ENCODE results near the gene IQSEC3. TPM values are rescaled to one million over a fixed set of nuclear protein-coding genes. Genes with fewer than 3 reads are reported as not detected.
A peak's percentile ranks its signal among the peaks of the same experiment; 100 is the strongest.

Gene IQSEC3
- total RNA-seq, 2 donors from 2014 or later, result 0.78 to 1.6 TPM

DNA sequence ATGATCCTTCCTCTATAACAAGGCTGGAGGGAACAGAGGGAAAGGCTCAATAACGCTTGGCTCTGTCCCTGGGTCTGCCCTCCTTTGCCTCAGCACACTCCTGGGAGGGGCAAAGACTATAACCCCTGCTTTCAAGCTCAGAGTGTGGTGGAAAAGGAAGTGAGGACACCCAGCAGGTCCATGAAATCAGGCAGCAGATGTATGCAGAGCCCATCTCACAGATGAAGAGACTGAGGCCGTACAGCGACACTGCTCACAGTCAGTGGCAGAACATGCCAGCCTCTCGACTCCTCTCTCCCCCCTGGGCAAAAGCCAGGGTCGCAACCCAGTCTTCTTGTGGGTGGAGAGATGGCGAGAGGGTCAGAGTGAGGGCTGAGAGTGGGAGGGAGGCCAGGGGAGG, 107.6 kb downstream of the IQSEC3 start:
- intact Hi-C loops (cut with DNase I), result no loop called here
- Histone ChIP-seq H3K27me3 (no peaks in the 10 kb centered on the region), H3K36me3 (replicated peaks in 1 of 2; ENCODE audit: insufficient read depth in 1 of 2, low read depth in 2 of 2) (no peaks in the 10 kb centered on the region), H3K27ac (no peak overlapping the region), H3K4me3 (no peak overlapping the region), H3K4me1 (no peaks in the 10 kb centered on the region), H3K9me3 (no peaks in the 10 kb centered on the region)
- TF ChIP-seq CTCF (IDR thresholded peaks at IDR 0.05) (no peak), POLR2A (IDR thresholded peaks at IDR 0.05) (no peak)
- DNase-seq (no peak), ATAC-seq (no peak)
- 70 to 75% methylated on average over 6 of the region's 6 CpGs for WGBS, 2 donors

DNA sequence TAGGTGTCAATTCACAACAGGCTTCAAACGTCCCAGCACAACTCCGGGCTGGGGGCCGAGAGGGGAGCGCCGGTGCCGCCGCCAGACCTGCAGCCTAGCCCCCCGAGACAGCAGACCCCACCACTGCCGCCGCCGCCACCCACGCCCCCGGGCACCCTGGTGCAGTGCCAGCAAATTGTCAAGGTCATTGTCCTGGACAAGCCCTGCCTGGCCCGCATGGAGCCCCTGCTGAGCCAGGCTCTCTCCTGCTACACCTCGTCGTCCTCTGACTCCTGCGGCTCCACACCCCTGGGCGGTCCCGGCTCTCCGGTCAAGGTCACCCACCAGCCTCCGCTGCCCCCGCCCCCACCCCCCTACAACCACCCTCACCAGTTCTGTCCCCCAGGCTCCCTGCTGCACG, 108.0 kb downstream of the IQSEC3 start:
- no peak for TF ChIP-seq POLR2A (IDR thresholded peaks at IDR 0.05)
- TF ChIP-seq CTCF (IDR thresholded peaks at IDR 0.05), result no peak
- H3K9me3 ChIP-seq, result no peaks in the 10 kb centered on the region
- WGBS, 2 donors, result 31 to 49% methylated on average over 3 to 23 of the region's 23 CpGs
- no peaks in the 10 kb centered on the region for H3K36me3 ChIP-seq (replicated peaks in 1 of 2; ENCODE audit: insufficient read depth in 1 of 2, low read depth in 2 of 2)
- intact Hi-C loops (cut with DNase I), result no loop called here
- no peak for DNase-seq
- ATAC-seq, result no peak
- H3K4me1 ChIP-seq, result no peaks in the 10 kb centered on the region
- no peaks in the 10 kb centered on the region for H3K27me3 ChIP-seq
- H3K27ac ChIP-seq, result no peak overlapping the region
- no peak overlapping the region for H3K4me3 ChIP-seq

DNA sequence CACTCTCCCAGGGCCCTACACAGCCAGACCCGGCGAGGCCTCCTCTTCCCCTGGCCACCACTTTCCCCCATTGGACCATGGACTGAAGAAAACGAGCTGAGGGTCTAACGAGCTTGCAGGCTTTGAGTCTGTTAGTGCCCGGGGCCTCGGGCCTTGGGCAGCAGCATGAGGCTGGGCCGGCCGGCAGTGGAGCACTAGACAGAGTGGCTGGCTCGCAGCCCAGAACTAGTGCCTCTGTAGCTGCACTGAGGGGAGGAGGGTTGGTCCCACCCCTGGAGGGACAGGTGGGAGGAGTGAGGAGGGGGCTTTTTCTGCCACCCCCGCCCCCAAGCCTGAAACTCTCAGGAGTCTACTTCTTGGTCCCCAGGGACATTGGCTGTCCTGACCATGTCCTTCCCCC, 108.7 kb downstream of the IQSEC3 start:
- DNase-seq (peak in 1 of 4 donors; percentile 36), ATAC-seq (no peak)
- H3K9me3 ChIP-seq, result no peaks in the 10 kb centered on the region
- WGBS, 2 donors, result 15 to 47% methylated on average over 10 of the region's 10 CpGs
- H3K27ac ChIP-seq, result no peak overlapping the region
- H3K27me3 ChIP-seq, result no peaks in the 10 kb centered on the region
- intact Hi-C loops (cut with DNase I), result no loop called here
- no peaks in the 10 kb centered on the region for H3K36me3 ChIP-seq (replicated peaks in 1 of 2; ENCODE audit: insufficient read depth in 1 of 2, low read depth in 2 of 2)
- no peak overlapping the region for H3K4me3 ChIP-seq
- TF ChIP-seq CTCF (IDR thresholded peaks at IDR 0.05) (no peak), POLR2A (IDR thresholded peaks at IDR 0.05) (no peak)
- H3K4me1 ChIP-seq, result no peaks in the 10 kb centered on the region

DNA sequence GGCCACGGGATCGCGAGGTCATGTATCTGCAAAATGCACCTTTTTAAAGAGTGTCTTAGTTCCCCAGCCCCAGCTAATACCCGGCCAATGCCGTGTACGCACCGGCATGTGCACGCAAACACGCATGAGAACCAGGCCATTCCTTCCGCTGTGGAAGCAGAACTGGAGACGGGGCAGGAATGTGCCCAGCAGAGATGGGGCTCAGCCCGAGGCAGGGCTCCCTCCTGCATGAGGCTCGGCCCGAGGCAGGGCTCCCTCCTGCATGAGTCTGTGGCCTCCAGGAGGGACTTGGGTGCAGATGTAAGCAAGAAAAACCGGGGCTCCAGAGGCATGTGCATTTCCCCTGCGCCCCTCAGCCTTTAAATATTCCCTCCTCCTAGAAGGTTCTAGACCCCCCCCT, 109.2 kb downstream of the IQSEC3 start:
- intact Hi-C loops (cut with DNase I), result no loop called here
- no peaks in the 10 kb centered on the region for H3K36me3 ChIP-seq (replicated peaks in 1 of 2; ENCODE audit: insufficient read depth in 1 of 2, low read depth in 2 of 2)
- no peaks in the 10 kb centered on the region for H3K9me3 ChIP-seq
- TF ChIP-seq CTCF (IDR thresholded peaks at IDR 0.05), result no peak
- no peak for TF ChIP-seq POLR2A (IDR thresholded peaks at IDR 0.05)
- no peak for DNase-seq
- H3K4me3 ChIP-seq, result no peak overlapping the region
- no peaks in the 10 kb centered on the region for H3K27me3 ChIP-seq
- H3K27ac ChIP-seq, result no peak overlapping the region
- ATAC-seq, result no peak
- no peaks in the 10 kb centered on the region for H3K4me1 ChIP-seq
- 80 to 81% methylated on average over 15 to 16 of the region's 16 CpGs for WGBS, 2 donors

- intact Hi-C loops (cut with DNase I), result no loop called here
Measured at GRCh38 chr12:176321-177181, 110.0 kb downstream of the IQSEC3 start.

More at GRCh38 chr12:176321-177181, 110.0 kb downstream of the IQSEC3 start:
- Histone ChIP-seq H3K36me3 (replicated peaks in 1 of 2; ENCODE audit: insufficient read depth in 1 of 2, low read depth in 2 of 2) (no peaks in the 10 kb centered on the region), H3K9me3 (no peaks in the 10 kb centered on the region), H3K4me1 (no peaks in the 10 kb centered on the region), H3K27me3 (no peaks in the 10 kb centered on the region), H3K27ac (no peak overlapping the region), H3K4me3 (no peak overlapping the region)
- 55 to 70% methylated on average over 13 to 16 of the region's 16 CpGs for WGBS, 2 donors
- DNase-seq (peak in 1 of 4 donors; percentile 29), ATAC-seq (peak; percentile 16)
- no peak for TF ChIP-seq POLR2A (IDR thresholded peaks at IDR 0.05)
- TF ChIP-seq CTCF (IDR thresholded peaks at IDR 0.05), result no peak

Data from body of pancreas (tissue), 4 donors.